Tibial artery (tissue), 4 donors: ENCODE data around the gene PPP1R15A.
"Not testable (repeated sequence)": the region's sequence is repeated elsewhere in the genome, so short reads cannot be mapped to it uniquely, and the experiment has no call there.

Source experiments
- DNase-seq, 2 donors: peaks; one replicate each; pipeline ENCODE4 v3.0.0-alpha.2; 2019
- H3K27ac ChIP-seq, 2 donors: fragments of 200-600 bp; sonication (generic) in 1 of 2; 1 replicate in 1 of 2; 2 replicates in 1 of 2; pipeline ENCODE4 v1.5.1; 2018 to 2019; ENCODE audit warnings: mild to moderate bottlenecking in 1 of 2
- H3K27me3 ChIP-seq, 2 donors: fragments of 200-600 bp; sonication (generic) in 1 of 2; one replicate each; pipeline versions ENCODE4 v1.5.1 to v1.6.0; 2016 to 2019
- H3K36me3 ChIP-seq, 3 donors: fragments of 200-600 bp; sonication (generic) in 2 of 3; one replicate each; pipeline ENCODE4 v1.5.1; 2016 to 2019; ENCODE audit warnings: mild to moderate bottlenecking in 2 of 3
- H3K4me1 ChIP-seq, 4 donors: fragments of 200-600 bp; sonication (generic) in 2 of 4; 1 replicate in 3 of 4; 2 replicates in 1 of 4; pipeline ENCODE4 v1.5.1; 2016 to 2019
- H3K4me3 ChIP-seq, 2 donors: fragments of 200-600 bp; sonication (generic) in 1 of 2; 1 replicate in 1 of 2; 2 replicates in 1 of 2; pipeline ENCODE4 v1.5.1; 2018 to 2019; ENCODE audit warnings: mild to moderate bottlenecking in 2 of 2
- H3K9me3 ChIP-seq, 3 donors: fragments of 200-600 bp; sonication (generic) in 1 of 3; one replicate each; pipeline ENCODE4 v1.5.1; 2016 to 2019
- CTCF ChIP-seq, 2 experiments: fragments of 200-600 bp in 1 of 2; fragments of 450-650 bp in 1 of 2; IDR thresholded peaks; one replicate each; pipeline ENCODE4 v1.5.1; 2017 to 2019; ENCODE audit warnings: antibody characterized with exemption in 2 of 2, mild to moderate bottlenecking in 1 of 2, moderate library complexity in 1 of 2
- intact Hi-C: fragments of 100-400 bp; cut with DNase I; formaldehyde crosslinking; loops from one replicate; pipeline ENCODE4 v1.15.0; 2023; ENCODE audit warnings: low total_unique reads

Gene PPP1R15A

GRCh38 chr19:48867746-48868113, 4.5 kb upstream of the PPP1R15A start:
- intact Hi-C loops, result no loop called here
- Histone ChIP-seq H3K4me3 (peak overlapping the region; percentile 32 to 49), H3K36me3 (peaks cover 0 to 15% (median 6%) of the 10 kb centered on the region in 3 donors), H3K4me1 (peaks cover 5 to 35% (median 23%) of the 10 kb centered on the region in 4 donors), H3K9me3 (no peaks in the 10 kb centered on the region), H3K27ac (peak overlapping the region; percentile 79 to 85), H3K27me3 (no peaks in the 10 kb centered on the region)
- no peak for TF ChIP-seq CTCF (IDR thresholded peaks at IDR 0.05)
- DNase-seq, result no peak

GRCh38 chr19:48868114-48868886, 3.9 kb upstream of the PPP1R15A start, which contains the start of gene PLEKHA4:
PLEKHA4 (minus strand) TSS chr19:48868617; CDS start chr19:48867620, 997 bp downstream.
- DNase-seq, result peak; percentile 76 to 87
- intact Hi-C loops, result no loop called here
- Histone ChIP-seq H3K9me3 (no peaks in the 10 kb centered on the region), H3K4me1 (peaks cover 5 to 35% (median 23%) of the 10 kb centered on the region in 4 donors), H3K27me3 (no peaks in the 10 kb centered on the region), H3K4me3 (peak within 1 kb of the TSS; percentile 32 to 49), H3K27ac (peak within 1 kb of the TSS; percentile 79 to 85), H3K36me3 (peaks cover under 1 to 17% (median 7%) of the 10 kb centered on the region in 3 donors)
- TF ChIP-seq CTCF (IDR thresholded peaks at IDR 0.05), result no peak

- no peak for DNase-seq
- intact Hi-C loops, result loop anchor here (5.0 to 10.0 kb wide), 2 partner anchors 95 to 247 kb away; partner anchors contain the start of genes C19orf73, FTL and PPFIA3
- Histone ChIP-seq H3K27me3 (no peaks in the 10 kb centered on the region), H3K9me3 (no peaks in the 10 kb centered on the region), H3K4me3 (no peak overlapping the region), H3K4me1 (peaks cover 5 to 43% (median 28%) of the 10 kb centered on the region in 4 donors), H3K36me3 (peaks cover 15 to 23% (median 16%) of the 10 kb centered on the region in 3 donors), H3K27ac (no peak overlapping the region)
- TF ChIP-seq CTCF (IDR thresholded peaks at IDR 0.05), result no peak
These were observed 2.2 kb upstream of the PPP1R15A start for GRCh38 chr19:48870048-48870447.

- DNase-seq, H3K9me3 ChIP-seq, H3K27me3 ChIP-seq: not testable (repeated sequence)
- Histone ChIP-seq H3K4me1 (peaks cover 5 to 55% (median 39%) of the 10 kb centered on the region in 4 donors), H3K27ac (peak overlapping the region; percentile 99 to 100), H3K36me3 (peaks cover 28 to 32% (median 31%) of the 10 kb centered on the region in 3 donors), H3K4me3 (peak overlapping the region; percentile 95 to 100)
- intact Hi-C loops, result loop anchor here (5.0 to 10.0 kb wide), 2 partner anchors 93 to 246 kb away; partner anchors contain the start of genes C19orf73, FTL and PPFIA3
These were observed 595 bp upstream of the PPP1R15A start for GRCh38 chr19:48871471-48872181.

- H3K4me3 ChIP-seq, result peak overlapping the region; percentile 95 to 100
- peaks cover 40 to 46% (median 41%) of the 10 kb centered on the region in 3 donors for H3K36me3 ChIP-seq
- H3K27ac ChIP-seq, result peak overlapping the region; percentile 99 to 100
- no peaks in the 10 kb centered on the region for H3K9me3 ChIP-seq
- H3K27me3 ChIP-seq, result no peaks in the 10 kb centered on the region
- peak; percentile 95 to 96 for DNase-seq
- intact Hi-C loops, result loop anchor here (5.0 to 10.0 kb wide), 2 partner anchors 92 to 244 kb away; partner anchors contain the start of genes C19orf73, FTL and PPFIA3
- H3K4me1 ChIP-seq, result peaks cover 0 to 55% (median 36%) of the 10 kb centered on the region in 4 donors
- peak in 1 of 2 experiments; percentile 38 for TF ChIP-seq CTCF (IDR thresholded peaks at IDR 0.05)
These were observed 759 bp downstream of the PPP1R15A start for GRCh38 chr19:48872884-48873475.
